ENCODE results near the gene RAP1B.

Gene RAP1B

GRCh38 chr12:68619541-68619940, 8.8 kb downstream of the RAP1B start:
- Histone ChIP-seq H3K36me3 (ENCODE audit: control insufficient read depth in 5 of 5, insufficient read depth in 5 of 5, low read length in 5 of 5) (peaks cover 0 to under 1% (median 0%) of the 10 kb centered on the region in 5 donors), H3K4me3 (ENCODE audit: low read depth in 1 of 5, low read length in 5 of 5) (no peak overlapping the region), H3K9ac (ENCODE audit: low read length in 5 of 5) (no peak overlapping the region), H3K27ac (ENCODE audit: low read depth, low read length) (peak overlapping the region; percentile 6), H3K9me3 (ENCODE audit: control insufficient read depth in 5 of 5, low read length in 5 of 5) (no peaks in the 10 kb centered on the region), H3K4me1 (ENCODE audit: control insufficient read depth in 5 of 5, insufficient read depth in 5 of 5, low read length in 5 of 5) (peaks cover 7 to 73% (median 70%) of the 10 kb centered on the region in 5 donors), H3K27me3 (ENCODE audit: control insufficient read depth in 5 of 5, insufficient read depth in 4 of 5, low read length in 5 of 5) (no peaks in the 10 kb centered on the region)

GRCh38 chr12:68620519-68621471, 10.1 kb downstream of the RAP1B start:
- Histone ChIP-seq H3K27me3 (ENCODE audit: control insufficient read depth in 5 of 5, insufficient read depth in 4 of 5, low read length in 5 of 5) (no peaks in the 10 kb centered on the region), H3K4me3 (ENCODE audit: low read depth in 1 of 5, low read length in 5 of 5) (peak overlapping the region in 2 of 5 donors; percentile 4 to 26), H3K9ac (ENCODE audit: low read length in 5 of 5) (no peak overlapping the region), H3K27ac (ENCODE audit: low read depth, low read length) (peak overlapping the region; percentile 39), H3K9me3 (ENCODE audit: control insufficient read depth in 5 of 5, low read length in 5 of 5) (no peaks in the 10 kb centered on the region), H3K4me1 (ENCODE audit: control insufficient read depth in 5 of 5, insufficient read depth in 5 of 5, low read length in 5 of 5) (peaks cover 7 to 64% (median 62%) of the 10 kb centered on the region in 5 donors), H3K36me3 (ENCODE audit: control insufficient read depth in 5 of 5, insufficient read depth in 5 of 5, low read length in 5 of 5) (peaks cover 0 to 7% (median 4%) of the 10 kb centered on the region in 5 donors)

GRCh38 chr12:68621472-68622081, 10.9 kb downstream of the RAP1B start:
- H3K27me3 ChIP-seq (ENCODE audit: control insufficient read depth in 5 of 5, insufficient read depth in 4 of 5, low read length in 5 of 5), result no peaks in the 10 kb centered on the region
- H3K4me1 ChIP-seq (ENCODE audit: control insufficient read depth in 5 of 5, insufficient read depth in 5 of 5, low read length in 5 of 5), result peaks cover 7 to 62% (median 58%) of the 10 kb centered on the region in 5 donors
- no peak overlapping the region for H3K9ac ChIP-seq (ENCODE audit: low read length in 5 of 5)
- no peak overlapping the region for H3K4me3 ChIP-seq (ENCODE audit: low read depth in 1 of 5, low read length in 5 of 5)
- no peak overlapping the region for H3K27ac ChIP-seq (ENCODE audit: low read depth, low read length)
- peaks cover 0 to 7% (median 4%) of the 10 kb centered on the region in 5 donors for H3K36me3 ChIP-seq (ENCODE audit: control insufficient read depth in 5 of 5, insufficient read depth in 5 of 5, low read length in 5 of 5)
- H3K9me3 ChIP-seq (ENCODE audit: control insufficient read depth in 5 of 5, low read length in 5 of 5), result no peaks in the 10 kb centered on the region

GRCh38 chr12:68622250-68622649, 11.6 kb downstream of the RAP1B start:
- Histone ChIP-seq H3K4me1 (ENCODE audit: control insufficient read depth in 5 of 5, insufficient read depth in 5 of 5, low read length in 5 of 5) (peaks cover 6 to 56% (median 51%) of the 10 kb centered on the region in 5 donors), H3K27ac (ENCODE audit: low read depth, low read length) (no peak overlapping the region), H3K27me3 (ENCODE audit: control insufficient read depth in 5 of 5, insufficient read depth in 4 of 5, low read length in 5 of 5) (no peaks in the 10 kb centered on the region)

GRCh38 chr12:68623059-68623458, 12.4 kb downstream of the RAP1B start:
- H3K4me3 ChIP-seq (ENCODE audit: low read depth in 1 of 5, low read length in 5 of 5), result no peak overlapping the region
- no peaks in the 10 kb centered on the region for H3K27me3 ChIP-seq (ENCODE audit: control insufficient read depth in 5 of 5, insufficient read depth in 4 of 5, low read length in 5 of 5)
- H3K9me3 ChIP-seq (ENCODE audit: control insufficient read depth in 5 of 5, low read length in 5 of 5), result peaks cover 0 to 4% (median 3%) of the 10 kb centered on the region in 5 donors
- H3K27ac ChIP-seq (ENCODE audit: low read depth, low read length), result peak overlapping the region; percentile 25
- peaks cover 3 to 11% (median 9%) of the 10 kb centered on the region in 5 donors for H3K36me3 ChIP-seq (ENCODE audit: control insufficient read depth in 5 of 5, insufficient read depth in 5 of 5, low read length in 5 of 5)
- H3K4me1 ChIP-seq (ENCODE audit: control insufficient read depth in 5 of 5, insufficient read depth in 5 of 5, low read length in 5 of 5), result peaks cover 6 to 48% (median 43%) of the 10 kb centered on the region in 5 donors
- H3K9ac ChIP-seq (ENCODE audit: low read length in 5 of 5), result peak overlapping the region in 1 of 5 donors; percentile 39

More at GRCh38 chr12:68622250-68622649, 11.6 kb downstream of the RAP1B start:
- H3K36me3 ChIP-seq (ENCODE audit: control insufficient read depth in 5 of 5, insufficient read depth in 5 of 5, low read length in 5 of 5), result peaks cover 3 to 9% (median 8%) of the 10 kb centered on the region in 5 donors
- H3K9me3 ChIP-seq (ENCODE audit: control insufficient read depth in 5 of 5, low read length in 5 of 5), result no peaks in the 10 kb centered on the region
- H3K4me3 ChIP-seq (ENCODE audit: low read depth in 1 of 5, low read length in 5 of 5), result no peak overlapping the region
- H3K9ac ChIP-seq (ENCODE audit: low read length in 5 of 5), result no peak overlapping the region

GRCh38 chr12:68623984-68624383, 13.3 kb downstream of the RAP1B start:
- H3K9ac ChIP-seq (ENCODE audit: low read length in 5 of 5), result no peak overlapping the region
- no peak overlapping the region for H3K4me3 ChIP-seq (ENCODE audit: low read depth in 1 of 5, low read length in 5 of 5)
- peaks cover 0 to 6% (median 5%) of the 10 kb centered on the region in 5 donors for H3K9me3 ChIP-seq (ENCODE audit: control insufficient read depth in 5 of 5, low read length in 5 of 5)
- H3K27ac ChIP-seq (ENCODE audit: low read depth, low read length), result no peak overlapping the region
- H3K36me3 ChIP-seq (ENCODE audit: control insufficient read depth in 5 of 5, insufficient read depth in 5 of 5, low read length in 5 of 5), result peaks cover 3 to 11% (median 9%) of the 10 kb centered on the region in 5 donors
- H3K4me1 ChIP-seq (ENCODE audit: control insufficient read depth in 5 of 5, insufficient read depth in 5 of 5, low read length in 5 of 5), result peaks cover 3 to 43% (median 37%) of the 10 kb centered on the region in 5 donors
- no peaks in the 10 kb centered on the region for H3K27me3 ChIP-seq (ENCODE audit: control insufficient read depth in 5 of 5, insufficient read depth in 4 of 5, low read length in 5 of 5)

GRCh38 chr12:68624933-68625332, 14.2 kb downstream of the RAP1B start:
- peaks cover 0 to 6% (median 5%) of the 10 kb centered on the region in 5 donors for H3K9me3 ChIP-seq (ENCODE audit: control insufficient read depth in 5 of 5, low read length in 5 of 5)
- H3K27ac ChIP-seq (ENCODE audit: low read depth, low read length), result no peak overlapping the region
- H3K36me3 ChIP-seq (ENCODE audit: control insufficient read depth in 5 of 5, insufficient read depth in 5 of 5, low read length in 5 of 5), result peaks cover 3 to 11% (median 9%) of the 10 kb centered on the region in 5 donors
- no peak overlapping the region for H3K9ac ChIP-seq (ENCODE audit: low read length in 5 of 5)
- no peaks in the 10 kb centered on the region for H3K27me3 ChIP-seq (ENCODE audit: control insufficient read depth in 5 of 5, insufficient read depth in 4 of 5, low read length in 5 of 5)
- peaks cover 3 to 44% (median 34%) of the 10 kb centered on the region in 5 donors for H3K4me1 ChIP-seq (ENCODE audit: control insufficient read depth in 5 of 5, insufficient read depth in 5 of 5, low read length in 5 of 5)
- no peak overlapping the region for H3K4me3 ChIP-seq (ENCODE audit: low read depth in 1 of 5, low read length in 5 of 5)

GRCh38 chr12:68627673-68628319, 17.1 kb downstream of the RAP1B start:
- peaks cover 0 to 6% (median 5%) of the 10 kb centered on the region in 5 donors for H3K9me3 ChIP-seq (ENCODE audit: control insufficient read depth in 5 of 5, low read length in 5 of 5)
- H3K9ac ChIP-seq (ENCODE audit: low read length in 5 of 5), result no peak overlapping the region
- peaks cover 7 to 11% (median 9%) of the 10 kb centered on the region in 5 donors for H3K36me3 ChIP-seq (ENCODE audit: control insufficient read depth in 5 of 5, insufficient read depth in 5 of 5, low read length in 5 of 5)
- peaks cover 0 to 38% (median 22%) of the 10 kb centered on the region in 5 donors for H3K4me1 ChIP-seq (ENCODE audit: control insufficient read depth in 5 of 5, insufficient read depth in 5 of 5, low read length in 5 of 5)
- no peak overlapping the region for H3K4me3 ChIP-seq (ENCODE audit: low read depth in 1 of 5, low read length in 5 of 5)
- no peak overlapping the region for H3K27ac ChIP-seq (ENCODE audit: low read depth, low read length)
- no peaks in the 10 kb centered on the region for H3K27me3 ChIP-seq (ENCODE audit: control insufficient read depth in 5 of 5, insufficient read depth in 4 of 5, low read length in 5 of 5)

- H3K27ac ChIP-seq (ENCODE audit: low read depth, low read length), result no peak overlapping the region
These were observed 18.0 kb downstream of the RAP1B start for GRCh38 chr12:68628698-68629097.

More at GRCh38 chr12:68628698-68629097, 18.0 kb downstream of the RAP1B start:
- Histone ChIP-seq H3K36me3 (ENCODE audit: control insufficient read depth in 5 of 5, insufficient read depth in 5 of 5, low read length in 5 of 5) (peaks cover 7 to 11% (median 9%) of the 10 kb centered on the region in 5 donors), H3K4me3 (ENCODE audit: low read depth in 1 of 5, low read length in 5 of 5) (no peak overlapping the region), H3K9me3 (ENCODE audit: control insufficient read depth in 5 of 5, low read length in 5 of 5) (peaks cover 0 to 6% (median 5%) of the 10 kb centered on the region in 5 donors), H3K9ac (ENCODE audit: low read length in 5 of 5) (no peak overlapping the region), H3K4me1 (ENCODE audit: control insufficient read depth in 5 of 5, insufficient read depth in 5 of 5, low read length in 5 of 5) (peaks cover 0 to 37% (median 22%) of the 10 kb centered on the region in 5 donors), H3K27me3 (ENCODE audit: control insufficient read depth in 5 of 5, insufficient read depth in 4 of 5, low read length in 5 of 5) (no peaks in the 10 kb centered on the region)

Data from subcutaneous abdominal adipose tissue (tissue), 5 donors.